ENCODE measurements around the gene CENPF.

The CENPF gene

DNA sequence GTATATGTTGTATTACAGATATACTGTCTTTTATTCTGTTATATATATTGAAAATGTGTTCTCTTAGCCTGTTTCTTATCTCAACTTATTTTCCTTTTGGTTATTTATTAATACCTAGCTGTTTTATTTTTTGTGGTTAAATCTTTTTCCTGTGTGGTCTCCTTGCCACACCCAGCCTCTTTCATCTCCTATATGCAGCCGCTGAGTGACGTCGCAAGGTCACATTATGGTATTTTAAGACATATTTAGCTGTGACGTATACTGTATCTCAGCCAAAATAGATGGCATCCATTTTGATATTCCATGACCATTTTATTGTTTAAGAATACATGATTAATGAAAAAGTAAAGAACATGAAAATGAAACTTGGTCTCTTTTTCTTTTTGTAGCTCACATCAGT is 29.1 kb downstream of the CENPF start:
- no peak for DNase-seq

DNA sequence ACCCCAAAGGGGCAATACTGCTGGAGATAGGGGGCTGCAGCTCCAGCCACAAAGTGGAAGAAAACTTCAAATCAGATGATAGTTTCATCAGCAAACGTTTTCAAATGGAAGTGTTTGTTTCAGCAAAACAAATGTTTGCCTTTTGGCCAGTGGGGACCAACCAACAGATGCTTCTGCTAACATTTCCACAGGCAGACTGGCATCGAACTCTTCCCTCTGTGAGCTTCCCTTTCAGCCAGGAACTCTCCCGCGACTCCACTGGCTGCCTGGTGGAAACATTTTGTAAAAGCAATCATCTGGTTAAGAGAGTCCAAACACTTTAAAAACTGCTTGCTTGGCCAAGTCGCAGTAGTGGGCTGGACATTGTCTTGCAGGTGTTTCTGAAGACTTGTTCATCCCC is 30.7 kb downstream of the CENPF start:
- DNase-seq, result no peak

DNA sequence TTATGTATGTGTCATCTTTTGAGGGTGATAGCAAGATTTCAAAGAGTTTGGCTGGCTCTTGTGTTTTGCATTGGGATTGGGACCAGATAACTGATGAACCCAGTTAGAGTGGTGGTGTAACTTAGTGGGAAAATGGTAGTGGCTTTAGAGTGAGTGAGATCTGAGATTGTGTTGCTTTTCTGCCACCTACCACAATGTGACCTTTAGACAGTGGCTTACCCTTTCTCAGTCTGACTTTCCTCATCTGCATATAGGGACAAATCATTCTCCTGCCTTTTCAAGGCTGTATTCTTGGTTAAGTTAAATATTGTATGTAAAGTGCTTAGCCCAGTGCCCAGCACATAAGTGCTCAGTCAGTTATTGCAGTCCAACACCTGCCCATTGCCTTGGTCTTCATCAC is 31.3 kb downstream of the CENPF start:
- no peak for DNase-seq

DNA sequence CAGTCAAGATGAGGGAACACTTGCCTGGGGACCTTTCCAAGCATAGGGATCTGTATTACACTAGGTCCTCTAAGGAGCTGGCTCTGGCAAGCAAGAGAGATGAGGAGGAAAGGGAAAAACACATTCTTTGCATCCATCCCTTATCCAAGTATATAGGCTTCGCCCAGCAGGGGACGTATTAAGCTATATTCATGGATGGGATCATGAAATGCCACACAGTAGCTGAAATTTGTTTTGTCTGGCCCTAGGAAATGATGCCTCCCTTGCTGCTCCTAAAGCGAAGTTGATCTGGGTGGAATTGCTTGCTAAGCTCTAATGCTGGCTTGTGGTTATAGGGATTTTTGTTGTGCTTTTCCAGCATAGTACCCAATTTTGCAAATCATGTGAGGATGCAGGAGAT is 32.1 kb downstream of the CENPF start:
- DNase-seq, result no peak

DNA sequence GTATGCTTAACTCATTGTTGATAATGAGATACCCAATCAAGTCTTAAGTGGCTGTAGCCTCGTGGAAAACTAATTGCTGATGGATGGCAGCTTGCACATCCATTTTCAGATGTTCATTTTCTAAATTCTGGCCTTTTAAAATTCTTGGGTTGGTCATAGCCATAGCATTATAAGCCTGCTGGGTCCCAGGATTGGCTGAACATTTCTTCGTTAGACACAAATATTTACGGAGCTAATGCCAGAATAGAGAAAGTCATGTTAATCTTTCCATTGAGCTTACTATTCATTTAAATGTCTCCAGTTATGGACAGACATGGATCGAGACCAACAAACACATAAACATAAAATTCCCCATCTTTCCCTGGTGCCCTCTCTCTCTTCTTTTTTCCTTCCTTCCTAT is 32.5 kb downstream of the CENPF start:
- DNase-seq, result no peak

DNA sequence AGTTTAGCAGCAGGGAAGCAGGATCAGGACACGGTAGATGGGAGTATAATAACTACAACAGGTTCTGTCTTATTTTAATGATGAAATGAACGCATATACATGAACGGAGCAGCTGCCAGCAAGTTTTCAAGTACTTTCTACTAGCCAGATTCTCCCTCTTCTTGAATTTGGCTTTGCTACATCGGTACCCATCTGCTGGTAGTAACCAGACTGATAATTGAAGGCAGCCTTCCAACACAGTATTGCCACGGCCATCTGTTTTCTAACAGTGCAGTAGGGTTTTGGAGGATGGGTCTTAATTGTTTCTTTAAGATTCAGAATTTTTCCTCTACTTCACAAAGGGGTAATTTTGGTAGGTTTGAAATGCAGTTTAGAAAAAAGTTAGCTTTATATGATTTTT is 33.4 kb downstream of the CENPF start:
- no peak for DNase-seq

DNA sequence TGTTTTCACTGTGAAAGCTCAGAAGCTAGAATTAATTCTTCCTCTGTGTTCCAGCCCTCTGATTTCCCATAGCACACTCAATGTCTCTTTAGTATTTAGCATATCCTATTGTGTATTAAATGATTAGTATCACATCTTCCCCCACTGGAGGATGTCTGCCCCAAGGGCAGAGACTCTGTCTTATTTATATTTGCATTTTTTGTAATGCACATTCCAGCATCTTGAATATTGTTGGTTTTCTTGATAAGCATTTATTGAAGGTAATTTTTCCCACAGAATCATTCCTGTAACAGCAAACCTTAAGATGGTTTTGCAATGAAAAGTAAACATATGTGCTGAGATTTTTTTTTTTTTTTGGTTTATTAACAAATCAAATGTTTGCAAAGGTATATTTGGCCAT is 34.1 kb downstream of the CENPF start:
- DNase-seq, result no peak

DNA sequence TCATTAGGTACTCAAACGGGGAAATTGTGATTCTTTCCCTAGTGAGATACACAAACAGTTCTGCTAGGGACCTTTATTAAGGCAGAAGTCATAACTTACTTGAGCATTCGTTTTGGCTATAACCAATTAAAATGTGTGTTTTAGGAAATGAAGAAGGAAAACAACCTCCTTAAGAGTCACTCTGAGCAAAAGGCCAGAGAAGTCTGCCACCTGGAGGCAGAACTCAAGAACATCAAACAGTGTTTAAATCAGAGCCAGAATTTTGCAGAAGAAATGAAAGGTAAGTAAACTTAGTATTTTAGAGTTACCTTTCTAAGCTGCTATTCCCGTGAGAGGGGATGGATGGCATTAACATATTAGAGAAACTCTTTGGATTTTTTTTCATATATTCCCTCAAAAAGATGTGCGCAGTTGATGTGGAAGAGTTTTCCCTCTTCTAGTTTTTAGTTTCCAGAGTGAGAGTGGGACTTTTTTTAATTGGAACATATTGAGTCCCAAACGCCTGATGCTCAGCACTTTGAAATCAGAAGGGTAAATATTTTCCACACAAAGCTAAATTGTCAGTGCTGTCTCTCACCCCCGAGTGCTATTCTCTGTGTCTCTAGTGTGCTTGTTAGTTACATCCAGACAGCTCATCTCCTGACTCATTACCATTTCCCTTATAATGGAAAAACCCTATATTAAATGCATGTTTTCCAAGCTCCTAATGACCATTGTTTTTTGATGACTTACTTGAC is 34.9 kb downstream of the CENPF start:
- DNase-seq, result peak; percentile 20

DNA sequence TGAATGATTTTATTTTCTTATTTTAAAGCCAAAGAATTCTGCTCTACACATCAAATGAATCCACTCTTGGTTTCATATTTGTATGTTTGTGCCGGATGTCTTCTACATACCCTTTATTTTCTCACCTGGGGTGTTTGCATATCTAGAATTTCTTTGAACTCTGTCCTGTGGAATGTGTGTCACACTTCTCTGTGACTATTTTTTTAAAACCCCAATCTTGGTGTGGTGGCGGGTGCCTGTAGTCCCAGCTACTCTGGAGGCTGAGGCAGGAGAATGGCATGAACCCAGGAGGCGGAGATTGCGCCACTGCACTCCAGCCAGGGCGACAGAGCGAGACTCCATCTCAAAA is 35.4 kb downstream of the CENPF start:
- no peak for DNase-seq

DNA sequence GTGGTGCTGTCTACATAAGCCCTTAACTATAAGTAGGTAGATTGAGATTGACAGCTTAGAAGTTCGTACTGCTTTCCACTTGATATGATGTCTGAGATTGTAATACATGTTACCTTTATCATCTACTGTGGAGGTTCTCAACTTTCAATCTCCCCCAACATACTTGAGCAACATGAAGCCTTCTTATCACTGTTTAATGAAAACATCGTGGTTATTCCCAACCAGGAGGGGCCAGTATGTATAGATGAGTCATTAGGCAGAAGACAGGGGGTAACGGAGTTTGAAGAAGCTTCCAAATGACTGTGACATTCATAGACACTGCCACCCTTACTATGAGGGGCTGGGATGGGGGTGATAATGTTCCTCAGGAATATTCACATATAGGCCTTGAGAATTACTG is 36.0 kb downstream of the CENPF start:
- DNase-seq, result no peak

DNA sequence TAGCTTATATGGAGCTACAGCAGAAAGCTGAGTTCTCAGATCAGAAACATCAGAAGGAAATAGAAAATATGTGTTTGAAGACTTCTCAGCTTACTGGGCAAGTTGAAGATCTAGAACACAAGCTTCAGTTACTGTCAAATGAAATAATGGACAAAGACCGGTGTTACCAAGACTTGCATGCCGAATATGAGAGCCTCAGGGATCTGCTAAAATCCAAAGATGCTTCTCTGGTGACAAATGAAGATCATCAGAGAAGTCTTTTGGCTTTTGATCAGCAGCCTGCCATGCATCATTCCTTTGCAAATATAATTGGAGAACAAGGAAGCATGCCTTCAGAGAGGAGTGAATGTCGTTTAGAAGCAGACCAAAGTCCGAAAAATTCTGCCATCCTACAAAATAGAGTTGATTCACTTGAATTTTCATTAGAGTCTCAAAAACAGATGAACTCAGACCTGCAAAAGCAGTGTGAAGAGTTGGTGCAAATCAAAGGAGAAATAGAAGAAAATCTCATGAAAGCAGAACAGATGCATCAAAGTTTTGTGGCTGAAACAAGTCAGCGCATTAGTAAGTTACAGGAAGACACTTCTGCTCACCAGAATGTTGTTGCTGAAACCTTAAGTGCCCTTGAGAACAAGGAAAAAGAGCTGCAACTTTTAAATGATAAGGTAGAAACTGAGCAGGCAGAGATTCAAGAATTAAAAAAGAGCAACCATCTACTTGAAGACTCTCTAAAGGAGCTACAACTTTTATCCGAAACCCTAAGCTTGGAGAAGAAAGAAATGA is 37.6 kb downstream of the CENPF start:
- no peak for DNase-seq

DNA sequence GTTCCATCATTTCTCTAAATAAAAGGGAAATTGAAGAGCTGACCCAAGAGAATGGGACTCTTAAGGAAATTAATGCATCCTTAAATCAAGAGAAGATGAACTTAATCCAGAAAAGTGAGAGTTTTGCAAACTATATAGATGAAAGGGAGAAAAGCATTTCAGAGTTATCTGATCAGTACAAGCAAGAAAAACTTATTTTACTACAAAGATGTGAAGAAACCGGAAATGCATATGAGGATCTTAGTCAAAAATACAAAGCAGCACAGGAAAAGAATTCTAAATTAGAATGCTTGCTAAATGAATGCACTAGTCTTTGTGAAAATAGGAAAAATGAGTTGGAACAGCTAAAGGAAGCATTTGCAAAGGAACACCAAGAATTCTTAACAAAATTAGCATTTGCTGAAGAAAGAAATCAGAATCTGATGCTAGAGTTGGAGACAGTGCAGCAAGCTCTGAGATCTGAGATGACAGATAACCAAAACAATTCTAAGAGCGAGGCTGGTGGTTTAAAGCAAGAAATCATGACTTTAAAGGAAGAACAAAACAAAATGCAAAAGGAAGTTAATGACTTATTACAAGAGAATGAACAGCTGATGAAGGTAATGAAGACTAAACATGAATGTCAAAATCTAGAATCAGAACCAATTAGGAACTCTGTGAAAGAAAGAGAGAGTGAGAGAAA is 38.4 kb downstream of the CENPF start:
- DNase-seq, result no peak

DNA sequence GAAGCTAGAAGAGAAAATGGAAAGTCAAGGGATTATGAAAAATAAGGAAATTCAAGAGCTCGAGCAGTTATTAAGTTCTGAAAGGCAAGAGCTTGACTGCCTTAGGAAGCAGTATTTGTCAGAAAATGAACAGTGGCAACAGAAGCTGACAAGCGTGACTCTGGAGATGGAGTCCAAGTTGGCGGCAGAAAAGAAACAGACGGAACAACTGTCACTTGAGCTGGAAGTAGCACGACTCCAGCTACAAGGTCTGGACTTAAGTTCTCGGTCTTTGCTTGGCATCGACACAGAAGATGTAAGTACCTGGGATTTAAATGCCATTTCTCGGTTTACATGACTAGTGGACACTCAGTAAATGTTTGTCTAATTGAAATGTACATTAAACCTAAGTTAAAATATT is 40.0 kb downstream of the CENPF start:
- no peak for DNase-seq

DNA sequence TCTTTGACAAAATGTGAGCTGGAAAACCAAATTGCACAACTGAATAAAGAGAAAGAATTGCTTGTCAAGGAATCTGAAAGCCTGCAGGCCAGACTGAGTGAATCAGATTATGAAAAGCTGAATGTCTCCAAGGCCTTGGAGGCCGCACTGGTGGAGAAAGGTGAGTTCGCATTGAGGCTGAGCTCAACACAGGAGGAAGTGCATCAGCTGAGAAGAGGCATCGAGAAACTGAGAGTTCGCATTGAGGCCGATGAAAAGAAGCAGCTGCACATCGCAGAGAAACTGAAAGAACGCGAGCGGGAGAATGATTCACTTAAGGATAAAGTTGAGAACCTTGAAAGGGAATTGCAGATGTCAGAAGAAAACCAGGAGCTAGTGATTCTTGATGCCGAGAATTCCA is 42.7 kb downstream of the CENPF start:
- no peak for DNase-seq

DNA sequence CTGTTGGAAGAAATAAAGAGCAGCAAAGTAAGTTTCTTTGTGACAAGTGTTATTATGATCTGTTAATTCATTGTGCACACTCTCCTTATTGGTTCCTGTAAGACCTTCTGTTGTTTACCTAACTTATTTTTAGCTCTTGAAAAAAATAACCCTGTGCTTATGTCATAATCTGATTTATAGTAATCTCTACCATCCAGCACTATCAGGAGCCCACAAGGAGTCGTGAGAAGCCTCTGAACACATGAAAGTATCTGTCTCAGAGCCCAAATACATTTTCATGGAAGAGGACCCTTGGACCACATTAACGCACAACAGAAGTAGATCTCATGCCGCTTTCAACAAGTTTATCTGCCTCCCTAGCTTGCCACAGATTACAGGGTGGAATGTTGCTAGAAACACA is 45.8 kb downstream of the CENPF start:
- DNase-seq, result no peak

DNA sequence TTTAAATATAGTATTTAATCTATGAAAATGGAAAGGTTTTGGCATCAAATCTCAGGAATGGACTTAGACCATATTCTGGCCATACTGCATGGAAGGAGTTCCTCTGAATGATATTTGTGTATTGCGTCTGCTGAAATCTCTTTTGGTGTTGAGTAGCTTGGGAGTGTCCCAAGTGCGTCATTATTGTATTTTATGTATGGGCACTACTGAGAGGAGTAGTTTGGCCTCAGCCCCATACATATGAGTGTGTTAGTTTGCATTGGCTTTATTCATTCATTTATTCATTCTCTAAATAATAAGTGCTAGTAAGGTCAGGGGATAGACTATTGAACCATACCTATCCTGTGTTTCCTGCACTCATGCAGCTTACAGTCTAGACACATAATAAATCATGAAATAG is 46.6 kb downstream of the CENPF start:
- no peak for DNase-seq

DNA sequence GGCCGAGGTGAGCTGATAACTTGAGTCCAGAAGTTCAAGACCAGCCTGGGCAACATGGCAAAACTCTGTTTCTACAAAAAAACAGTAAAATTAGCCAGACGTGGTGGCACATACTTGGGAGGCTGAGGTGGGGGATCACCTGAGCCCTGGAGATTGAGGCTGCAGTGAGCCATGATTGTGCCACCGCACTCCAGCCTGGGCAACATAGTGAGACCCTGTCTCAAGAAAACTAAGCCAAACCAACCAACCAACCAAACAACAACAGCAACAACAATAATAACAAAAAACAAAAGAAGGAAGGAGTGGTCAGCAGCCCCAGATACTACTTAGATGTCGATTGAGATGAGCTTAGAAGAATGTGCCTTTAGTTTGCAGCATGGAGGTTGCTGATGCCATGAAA is 47.7 kb downstream of the CENPF start:
- DNase-seq, result no peak

DNA sequence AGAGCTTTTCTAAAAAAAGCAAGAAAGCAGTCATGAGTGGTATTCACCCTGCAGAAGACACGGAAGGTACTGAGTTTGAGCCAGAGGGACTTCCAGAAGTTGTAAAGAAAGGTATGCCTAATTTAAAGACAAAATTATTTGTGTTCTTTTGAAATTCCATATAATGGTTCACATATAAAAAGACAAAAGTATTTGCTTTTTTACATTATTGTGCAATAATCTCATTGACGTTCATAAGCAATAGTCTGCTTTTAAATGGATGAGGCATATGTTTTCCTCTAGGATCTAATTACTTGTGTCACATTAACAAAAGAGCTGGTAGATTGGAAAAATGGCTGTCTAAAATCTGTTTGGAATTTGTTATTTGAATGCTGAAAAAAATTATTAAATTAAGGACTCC is 54.3 kb downstream of the CENPF start:
- no peak for DNase-seq

DNA sequence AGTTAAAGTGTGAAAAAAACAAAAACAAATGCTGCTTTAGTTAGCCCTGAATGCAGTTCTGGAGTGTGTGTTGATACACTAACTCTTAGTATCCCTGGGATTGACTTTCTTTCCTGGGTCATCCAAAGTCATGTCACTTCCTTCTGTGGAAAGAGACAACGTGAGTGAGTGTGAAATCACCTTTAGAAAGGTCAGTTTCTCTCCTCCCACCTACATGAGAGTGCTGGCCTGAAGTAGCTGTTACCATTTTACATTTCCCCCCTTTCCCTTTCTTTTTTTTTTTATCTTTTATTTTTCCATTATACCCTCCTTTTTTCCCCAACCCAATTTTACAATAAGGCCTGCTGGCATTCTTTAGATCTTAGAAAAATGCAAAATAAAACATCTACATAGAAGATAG is 55.2 kb downstream of the CENPF start:
- DNase-seq, result no peak

DNA sequence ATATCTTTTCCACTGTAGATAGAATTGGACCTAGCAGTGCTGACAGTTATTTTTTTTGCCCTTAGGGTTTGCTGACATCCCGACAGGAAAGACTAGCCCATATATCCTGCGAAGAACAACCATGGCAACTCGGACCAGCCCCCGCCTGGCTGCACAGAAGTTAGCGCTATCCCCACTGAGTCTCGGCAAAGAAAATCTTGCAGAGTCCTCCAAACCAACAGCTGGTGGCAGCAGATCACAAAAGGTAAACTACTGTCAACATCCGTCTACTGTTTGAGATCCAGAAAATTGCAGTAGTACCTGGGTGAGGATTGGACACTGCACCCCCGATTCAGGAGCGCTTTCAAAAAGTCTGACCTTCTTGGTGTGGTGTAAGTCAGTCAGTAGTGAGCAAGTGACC is 55.8 kb downstream of the CENPF start:
- peak; percentile 2 for DNase-seq

DNA sequence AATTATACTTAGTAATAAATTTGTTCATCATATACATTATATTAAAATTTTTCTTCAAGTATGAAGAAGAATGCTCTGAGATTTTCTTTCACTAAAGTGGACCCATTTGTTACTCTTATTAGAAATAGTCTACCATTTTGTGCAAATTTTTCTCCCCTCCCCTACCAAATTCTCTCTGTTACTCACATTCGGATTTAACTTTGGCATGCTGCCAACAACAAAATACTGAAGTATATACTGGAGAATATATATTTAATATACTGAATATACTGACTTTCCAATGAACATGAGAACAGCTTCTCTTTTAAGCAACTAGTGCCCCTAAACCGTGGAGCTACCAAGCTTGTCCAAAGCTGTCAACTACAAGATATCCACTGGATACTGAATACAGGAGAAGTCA is 57.2 kb downstream of the CENPF start:
- DNase-seq, result no peak

DNA sequence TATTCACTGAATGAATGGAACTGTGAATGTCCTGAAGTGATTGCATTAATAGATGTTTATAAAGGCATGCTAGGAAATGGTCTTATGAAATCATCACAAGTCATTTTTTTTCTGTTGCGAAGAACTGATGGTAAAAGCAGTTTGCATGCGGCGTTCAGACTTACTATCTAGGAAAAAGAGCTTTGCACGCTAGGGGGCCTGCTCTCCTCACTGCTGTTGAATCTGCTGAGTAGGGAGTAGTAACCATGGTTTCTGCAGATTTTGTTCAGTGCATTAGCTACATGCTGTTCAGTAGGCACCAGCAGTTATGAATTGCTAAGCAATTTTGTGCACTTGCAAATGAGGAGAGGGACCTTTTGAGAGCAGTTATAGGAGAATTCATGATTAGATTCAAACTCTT is 57.9 kb downstream of the CENPF start:
- DNase-seq, result no peak

DNA sequence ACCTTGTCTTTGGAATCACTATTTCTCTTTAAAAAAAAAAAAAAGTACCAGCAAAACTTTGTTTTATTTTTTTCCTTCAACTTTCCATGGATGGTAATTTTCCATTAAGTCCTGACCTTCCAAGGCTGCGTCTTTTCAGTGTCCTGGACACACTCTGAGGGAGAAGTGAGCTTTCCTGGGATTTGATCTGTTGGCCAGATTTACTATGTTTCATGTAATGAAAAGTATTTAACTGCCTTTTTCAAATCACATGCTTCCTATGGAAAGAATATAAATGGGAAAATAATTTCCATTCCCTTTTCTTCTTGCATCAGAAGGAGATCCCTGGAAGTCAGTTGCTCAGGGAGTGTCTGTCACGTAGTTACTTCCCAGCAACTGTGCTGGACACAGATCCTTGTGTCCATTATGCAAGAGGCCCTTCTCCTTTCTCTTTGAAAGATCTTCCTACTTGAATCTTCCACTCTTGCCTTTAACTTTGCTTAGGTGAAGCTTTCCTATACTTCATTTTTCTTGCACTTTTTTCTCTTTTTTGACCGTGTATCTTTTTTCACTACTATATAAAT is 59.3 kb downstream of the CENPF start:
- DNase-seq, result no peak

Measured in NCI-H510A treated with DMSO at 0.1 percent for 48 hours (cell line).